Uterus (tissue), 4 donors: ENCODE measurements around the gene VSIG8. TPM values are rescaled to one million over a fixed set of nuclear protein-coding genes. Genes with fewer than 3 reads are reported as not detected.

Source experiments
- DNase-seq, 2 donors: peaks; one replicate each; pipeline ENCODE4 v3.0.0-alpha.2; 2019 to 2020
- H3K27ac ChIP-seq, 2 donors: fragments of 200-600 bp; sonication (generic); 1 replicate in 1 of 2; 2 replicates in 1 of 2; pipeline ENCODE4 v1.5.1; 2016 to 2018
- H3K27me3 ChIP-seq, 2 donors: fragments of 200-600 bp; sonication (generic); one replicate each; pipeline ENCODE4 v1.5.1; 2018 to 2019; ENCODE audit warnings: control low read depth in 1 of 2
- H3K36me3 ChIP-seq, 2 donors: fragments of 200-600 bp; sonication (generic); one replicate each; pipeline ENCODE4 v1.5.1; 2019; ENCODE audit warnings: control low read depth in 1 of 2
- H3K4me1 ChIP-seq, 2 donors: fragments of 200-600 bp; sonication (generic); one replicate each; pipeline ENCODE4 v1.5.1; 2018 to 2019; ENCODE audit warnings: control low read depth in 1 of 2
- H3K4me3 ChIP-seq, 2 donors: fragments of 200-600 bp; sonication (generic); 1 replicate in 1 of 2; 2 replicates in 1 of 2; pipeline ENCODE4 v1.5.1; 2018 to 2019; ENCODE audit warnings: mild to moderate bottlenecking in 1 of 2
- H3K9me3 ChIP-seq, 2 donors: fragments of 200-600 bp; sonication (generic); one replicate each; pipeline ENCODE4 v1.5.1; 2019; ENCODE audit warnings: control low read depth in 1 of 2
- CTCF ChIP-seq, 4 experiments: fragments of 200-600 bp in 2 of 4; fragments of 450-650 bp in 2 of 4; sonication (generic) in 2 of 4; IDR thresholded peaks; one replicate each; pipeline ENCODE4 v1.5.1; 2016 to 2019; ENCODE audit warnings: antibody characterized with exemption in 4 of 4, mild to moderate bottlenecking in 2 of 4, moderate library complexity in 1 of 4
- POLR2A ChIP-seq, 2 donors: fragments of 450-650 bp; IDR thresholded peaks; one replicate each; pipeline ENCODE4 v1.6.1; 2016; ENCODE audit warnings: antibody characterized with exemption in 2 of 2, mild to moderate bottlenecking in 1 of 2, moderate library complexity in 1 of 2
- intact Hi-C: fragments of 100-400 bp; cut with DNase I; formaldehyde crosslinking; loops from one replicate; pipeline ENCODE4 v1.15.1; 2023; ENCODE audit warnings: low total_unique reads
- microRNA-seq: library from miRNA; unstranded; fragments of <30 nt; microRNA quantifications from one replicate; pipeline ENCODE4, GENCODE V29; 2016; ENCODE audit warnings: borderline microRNAs expressed, borderline replicate concordance
- small RNA-seq: library from RNA; depleted of rRNA; stranded (forward); fragments of <200 nt; gene quantifications from one replicate; pipeline ENCODE3, GENCODE V24; 2016
- total RNA-seq, 4 donors: library from RNA; depleted of rRNA in 3 of 4; stranded (reverse); fragments of >200 nt in 3 of 4; gene quantifications; one replicate each; pipeline versions ENCODE4 v1.1.0 to v1.2.4, GENCODE V29; 2014 to 2023
- donor health status: DM: yes; HTN: yes; CAD: no.

Gene VSIG8
- total RNA-seq, 4 donors from 2014 or later: 0.37 TPM; not detected in 3

- TF ChIP-seq CTCF (IDR thresholded peaks at IDR 0.05): no peak
- TF ChIP-seq POLR2A (IDR thresholded peaks at IDR 0.05): no peak
- no peak overlapping the region for H3K27ac ChIP-seq
- no peak for DNase-seq
- no peaks in the 10 kb centered on the region for H3K27me3 ChIP-seq
- no peaks in the 10 kb centered on the region for H3K4me1 ChIP-seq
- intact Hi-C loops: no loop called here
- no peaks in the 10 kb centered on the region for H3K9me3 ChIP-seq
- no peak overlapping the region for H3K4me3 ChIP-seq
- no peaks in the 10 kb centered on the region for H3K36me3 ChIP-seq
Measured at GRCh38 chr1:159821171-159821867, 41.1 kb downstream of the VSIG8 start.

GRCh38 chr1:159817276-159818041 is 45.0 kb downstream of the VSIG8 start:
- TF ChIP-seq CTCF (IDR thresholded peaks at IDR 0.05): no peak
- TF ChIP-seq POLR2A (IDR thresholded peaks at IDR 0.05): no peak
- intact Hi-C loops: no loop called here
- H3K27ac ChIP-seq: no peak overlapping the region
- no peaks in the 10 kb centered on the region for H3K4me1 ChIP-seq
- H3K36me3 ChIP-seq: no peaks in the 10 kb centered on the region
- no peaks in the 10 kb centered on the region for H3K27me3 ChIP-seq
- no peak for DNase-seq
- H3K9me3 ChIP-seq: no peaks in the 10 kb centered on the region
- no peak overlapping the region for H3K4me3 ChIP-seq

GRCh38 chr1:159815926-159816325 is 46.5 kb downstream of the VSIG8 start:
- Histone ChIP-seq H3K36me3 (no peaks in the 10 kb centered on the region), H3K9me3 (no peaks in the 10 kb centered on the region), H3K27me3 (no peaks in the 10 kb centered on the region), H3K27ac (no peak overlapping the region), H3K4me3 (no peak overlapping the region), H3K4me1 (no peaks in the 10 kb centered on the region)
- no peak for DNase-seq
- intact Hi-C loops: no loop called here
- TF ChIP-seq POLR2A (IDR thresholded peaks at IDR 0.05) (no peak), CTCF (IDR thresholded peaks at IDR 0.05) (no peak)

- no peaks in the 10 kb centered on the region for H3K9me3 ChIP-seq
- H3K36me3 ChIP-seq: no peaks in the 10 kb centered on the region
- intact Hi-C loops: loop anchor here (10.0 kb wide), 1 partner anchor 80 kb away; no protein-coding TSS in a partner anchor
- H3K4me3 ChIP-seq: no peak overlapping the region
- no peak for DNase-seq
- no peaks in the 10 kb centered on the region for H3K27me3 ChIP-seq
- no peaks in the 10 kb centered on the region for H3K4me1 ChIP-seq
- TF ChIP-seq CTCF (IDR thresholded peaks at IDR 0.05) (no peak), POLR2A (IDR thresholded peaks at IDR 0.05) (no peak)
- H3K27ac ChIP-seq: no peak overlapping the region
Measured at GRCh38 chr1:159804924-159805323, 57.5 kb downstream of the VSIG8 start.

Small RNA genes lying within 50 kb of the gene (microRNA-seq; reads per million reads assigned to microRNA genes)
- not detected for gene MIR4259

Small RNA genes lying within 50 kb of the gene (small RNA-seq; reads per million reads assigned to genes)
- gene MIR4259 (not detected), gene RF00570 (not detected)

Other genes starting within 250 kb of the VSIG8 start
- gene CRP, start 148.1 kb downstream of the VSIG8 start, total RNA-seq: 1 to 10 TPM in 2 of 4 donors, not detected in 2; 1.4 to 2.1 TPM
- gene DUSP23, start 81.7 kb downstream of the VSIG8 start, total RNA-seq: 100 to 1,000 TPM in 1 of 4 donors, 10 to 100 TPM in 3; 15.6 to 121 (median 50.8) TPM
- gene FCRL6, start 60.3 kb downstream of the VSIG8 start, total RNA-seq: 1 to 10 TPM in 1 of 4 donors, under 1 TPM in 1, not detected in 2; 0.21 to 1.1 TPM
- 1 to 10 TPM in 2 of 4 donors, under 1 TPM in 1, not detected in 1; 0.28 to 3.2 (median 1.1) TPM for gene SLAMF8, start 35.8 kb downstream of the VSIG8 start, total RNA-seq
- 1 to 10 TPM in 2 of 4 donors, under 1 TPM in 1, not detected in 1; 0.97 to 3.6 (median 1.8) TPM for gene CFAP45, start 37.5 kb upstream of the VSIG8 start, total RNA-seq
- gene TAGLN2, start 62.9 kb upstream of the VSIG8 start, total RNA-seq: 100 to 1,000 TPM; 113 to 246 (median 197) TPM
- gene IGSF9, start 83.0 kb upstream of the VSIG8 start, total RNA-seq: 1 to 10 TPM in 2 of 4 donors, under 1 TPM in 1, not detected in 1; 0.29 to 6.2 (median 1.2) TPM
- not detected for gene SLAMF9, start 91.6 kb upstream of the VSIG8 start, total RNA-seq
- 1 to 10 TPM; 1.8 to 9.4 (median 7.5) TPM for gene PIGM, start 169.3 kb upstream of the VSIG8 start, total RNA-seq
- gene KCNJ10, start 207.5 kb upstream of the VSIG8 start, total RNA-seq: under 1 TPM in 1 of 4 donors, not detected in 3; 0.58 TPM
- under 1 TPM in 1 of 4 donors, not detected in 3; 0.28 TPM for gene KCNJ9, start 218.9 kb upstream of the VSIG8 start, total RNA-seq
- gene IGSF8, start 236.0 kb upstream of the VSIG8 start, total RNA-seq: 10 to 100 TPM in 3 of 4 donors, 1 to 10 TPM in 1; 5.4 to 41.4 (median 26.9) TPM